Hepatic stellate cell (primary cell): Measurements from ENCODE around the gene OSBPL9.
A peak's percentile ranks its signal among the peaks of the same experiment; 100 is the strongest.
"Not testable (repeated sequence)": the region's sequence is repeated elsewhere in the genome, so short reads cannot be mapped to it uniquely, and the experiment has no call there.

ENCODE experiments used
- DNase-seq: peaks from one replicate; pipeline ENCODE4 v3.0.0; 2011; ENCODE audit warnings: low spot score

The OSBPL9 gene

DNA sequence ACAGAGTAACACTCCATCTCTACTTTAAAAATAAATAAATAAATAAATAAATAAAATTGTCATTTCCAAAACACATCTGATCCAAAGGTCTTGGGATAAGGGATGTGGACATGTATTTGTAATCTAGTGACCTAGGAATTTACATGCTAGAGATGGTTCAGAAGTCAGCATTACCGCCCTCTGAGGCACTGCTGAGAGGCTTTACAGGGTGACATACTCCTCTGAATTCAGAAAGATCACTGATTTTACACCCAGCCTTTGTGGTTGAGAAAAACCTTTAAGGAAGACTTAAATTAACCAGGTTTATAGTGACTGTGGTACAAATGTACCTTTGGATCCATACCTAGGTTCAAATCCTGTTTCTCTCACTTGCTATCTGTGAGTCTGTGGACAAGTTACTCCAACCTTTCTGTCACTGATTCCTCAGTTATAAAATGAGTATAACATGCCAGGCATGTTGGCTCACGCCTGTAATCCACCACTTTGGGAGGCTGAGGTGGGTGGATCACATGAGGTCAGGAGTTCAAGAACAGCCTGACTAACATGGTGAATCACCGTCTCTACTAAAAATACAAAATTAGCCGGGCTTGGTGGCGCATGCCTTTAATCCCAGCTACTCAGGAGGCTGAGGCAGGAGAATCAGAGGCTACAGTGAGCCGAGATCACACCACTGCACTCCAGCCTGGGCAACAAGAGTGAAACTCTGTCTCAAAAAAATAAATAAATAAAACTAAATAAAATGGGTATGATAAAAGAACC is 20.1 kb downstream of the OSBPL9 start:
- no peak for DNase-seq

DNA sequence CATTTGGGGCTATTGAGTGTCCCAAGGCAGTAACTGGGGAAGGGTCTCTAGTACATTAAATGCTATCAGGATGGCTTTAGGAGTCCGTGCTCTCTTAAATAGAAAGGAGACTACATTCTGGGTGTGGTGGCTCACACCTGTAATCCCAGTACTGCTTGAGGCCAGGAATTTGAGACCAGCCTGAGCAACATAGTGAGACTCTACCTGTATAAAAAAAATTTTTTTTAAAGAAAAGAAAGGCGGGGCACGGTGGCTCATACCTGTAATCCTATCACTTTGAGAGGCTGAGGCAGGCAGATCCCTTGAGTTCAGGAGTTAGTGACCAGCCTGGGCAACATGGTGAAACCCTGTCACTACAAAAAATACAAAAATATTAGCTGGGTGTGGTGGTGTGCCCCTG is 21.5 kb downstream of the OSBPL9 start:
- DNase-seq = no peak

DNA sequence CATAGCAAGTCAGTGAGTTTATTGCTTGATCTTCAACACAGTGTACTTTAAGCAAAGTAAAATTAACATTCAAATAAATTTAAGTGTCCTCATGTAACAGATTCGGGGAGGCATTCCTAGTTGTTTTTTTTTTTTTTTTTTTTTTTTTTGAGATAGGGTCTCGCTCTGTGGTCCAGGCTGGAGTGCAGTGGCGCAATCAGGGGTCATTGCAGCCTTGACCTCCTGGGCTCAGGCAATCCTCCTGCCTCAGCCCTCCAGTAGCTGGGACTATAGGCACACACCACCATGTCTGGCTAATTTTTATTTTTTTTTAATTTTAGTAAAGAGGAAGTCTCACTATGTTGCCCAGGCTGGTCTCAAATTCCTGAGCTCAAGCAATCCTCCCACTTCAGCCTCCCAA is 22.8 kb downstream of the OSBPL9 start:
- DNase-seq = no peak

DNA sequence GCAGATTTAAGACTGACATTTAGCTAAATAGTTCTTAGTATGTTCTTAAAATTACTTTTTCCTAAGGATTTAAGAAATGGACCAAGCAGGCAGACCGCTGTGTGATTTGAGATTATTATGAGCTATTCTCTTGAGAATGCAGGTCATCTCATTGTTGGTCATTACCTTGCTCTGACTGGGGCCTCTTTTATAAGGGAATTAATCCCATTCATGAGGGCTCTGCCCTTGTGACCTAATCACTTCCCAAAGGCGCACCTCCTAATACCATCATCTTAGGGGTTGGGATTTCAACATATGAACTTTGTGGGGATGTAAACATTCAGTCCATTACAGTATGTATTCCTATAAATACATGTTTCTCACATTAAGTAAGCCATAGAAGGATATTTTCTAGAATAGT is 24.2 kb downstream of the OSBPL9 start:
- DNase-seq = no peak

DNA sequence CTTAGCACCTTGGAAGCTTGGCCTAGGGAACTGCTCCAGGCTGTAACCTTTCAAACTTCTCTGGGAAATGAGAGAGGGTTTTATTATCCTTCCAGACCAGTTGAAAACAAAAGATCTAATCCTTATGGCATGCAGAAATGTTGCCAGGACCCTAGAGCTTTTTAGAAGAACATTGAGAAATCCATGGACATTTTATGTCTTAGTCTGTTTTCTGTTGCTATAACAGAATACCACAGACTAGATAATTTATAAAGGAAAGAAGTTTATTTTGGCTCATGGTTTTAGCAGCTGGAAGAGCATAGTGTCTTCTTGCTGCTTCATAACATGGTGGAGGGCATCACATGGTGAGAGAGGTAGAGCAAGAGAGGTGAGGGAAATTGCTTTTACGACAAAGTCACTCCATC is 25.8 kb downstream of the OSBPL9 start:
- peak; percentile 35 for DNase-seq

DNA sequence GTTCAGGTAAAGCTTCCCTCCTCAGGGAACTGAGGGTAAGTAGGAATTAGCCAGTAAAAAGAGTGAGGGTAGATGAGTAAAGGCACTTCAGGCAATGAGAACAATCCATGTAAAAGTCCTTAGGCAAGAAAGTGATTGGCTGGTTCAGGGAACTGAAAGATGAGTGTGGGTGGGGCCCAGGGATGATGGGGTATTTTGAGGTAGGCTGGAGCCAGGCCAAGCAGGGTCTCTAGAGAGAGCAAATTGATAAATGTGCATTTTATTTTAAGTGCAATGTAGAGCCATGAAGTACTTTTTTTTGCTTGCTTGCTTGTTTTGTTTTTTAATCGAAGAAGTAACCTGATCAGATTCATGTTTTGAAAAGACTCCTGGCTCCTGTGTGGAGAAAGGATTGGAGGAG is 26.5 kb downstream of the OSBPL9 start:
- no peak for DNase-seq

DNA sequence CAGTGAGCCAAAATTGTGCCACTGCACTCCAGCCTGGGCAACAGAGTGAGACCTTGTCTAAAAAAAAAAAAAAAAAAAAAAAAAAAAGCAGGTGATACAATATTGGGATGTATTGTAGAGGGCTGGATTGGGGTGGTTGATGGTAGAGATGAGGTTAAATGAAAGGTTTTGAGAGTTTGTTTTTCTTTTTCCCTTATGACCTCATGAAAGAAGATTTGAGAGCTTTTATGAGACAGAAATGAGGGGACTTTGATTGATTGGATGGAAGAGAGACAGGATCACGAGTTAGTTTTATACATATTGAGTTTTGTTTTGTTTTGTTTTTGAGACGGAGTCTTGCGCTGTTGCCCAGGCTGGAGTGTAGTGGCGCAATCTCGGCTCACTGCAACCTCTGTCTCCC is 27.1 kb downstream of the OSBPL9 start:
- no peak for DNase-seq

DNA sequence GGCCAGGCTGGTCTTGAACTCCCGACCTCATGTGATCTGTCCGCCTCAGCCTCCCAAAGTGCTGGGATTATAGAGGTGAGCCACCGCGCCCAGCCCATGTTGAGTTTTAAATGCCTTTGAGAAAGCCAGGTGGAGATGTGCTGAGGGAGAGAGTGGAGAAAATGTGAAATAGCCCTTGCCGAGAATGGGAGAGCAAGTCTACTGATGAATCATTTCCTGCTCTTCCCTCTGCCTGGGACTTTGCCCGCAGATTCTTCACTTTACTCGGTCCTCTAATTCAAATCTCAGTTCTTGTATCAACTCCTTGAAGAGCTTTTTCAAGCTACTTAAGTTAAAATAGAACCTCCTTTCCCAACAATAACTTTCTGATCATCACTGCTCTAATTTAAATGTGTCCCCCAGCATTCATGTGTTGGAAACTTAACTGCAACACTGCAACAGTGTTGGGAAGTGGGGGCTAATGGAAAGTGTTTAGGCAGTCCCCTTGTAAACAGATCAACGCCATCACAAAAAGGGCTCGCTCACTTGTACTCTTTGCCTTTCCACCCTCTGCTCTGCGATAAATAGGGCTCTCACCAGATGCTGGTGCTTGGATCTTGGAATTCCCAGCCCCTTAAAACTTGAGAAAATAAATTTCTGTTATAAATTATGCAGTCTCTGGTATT is 27.8 kb downstream of the OSBPL9 start:
- DNase-seq = peak; percentile 34

DNA sequence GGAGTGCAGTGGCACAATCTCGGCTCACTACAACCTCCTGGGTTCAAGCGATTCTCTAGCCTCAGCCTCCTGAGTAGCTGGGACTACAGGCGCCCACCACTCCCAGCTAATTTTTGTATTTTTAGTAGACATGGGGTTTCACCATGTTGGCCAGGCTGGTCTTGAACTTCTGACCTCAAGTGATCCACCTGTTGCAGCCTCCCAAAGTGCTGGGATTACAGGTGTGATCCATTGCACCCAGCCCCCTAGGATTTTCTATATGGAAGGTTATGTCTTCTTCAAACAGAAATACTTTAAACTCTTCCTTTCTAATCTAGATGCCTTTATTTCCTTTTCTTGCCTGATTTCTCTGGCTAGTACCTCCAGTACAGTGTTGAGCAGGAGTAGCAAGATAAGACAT is 29.7 kb downstream of the OSBPL9 start:
- not testable (repeated sequence) for DNase-seq

DNA sequence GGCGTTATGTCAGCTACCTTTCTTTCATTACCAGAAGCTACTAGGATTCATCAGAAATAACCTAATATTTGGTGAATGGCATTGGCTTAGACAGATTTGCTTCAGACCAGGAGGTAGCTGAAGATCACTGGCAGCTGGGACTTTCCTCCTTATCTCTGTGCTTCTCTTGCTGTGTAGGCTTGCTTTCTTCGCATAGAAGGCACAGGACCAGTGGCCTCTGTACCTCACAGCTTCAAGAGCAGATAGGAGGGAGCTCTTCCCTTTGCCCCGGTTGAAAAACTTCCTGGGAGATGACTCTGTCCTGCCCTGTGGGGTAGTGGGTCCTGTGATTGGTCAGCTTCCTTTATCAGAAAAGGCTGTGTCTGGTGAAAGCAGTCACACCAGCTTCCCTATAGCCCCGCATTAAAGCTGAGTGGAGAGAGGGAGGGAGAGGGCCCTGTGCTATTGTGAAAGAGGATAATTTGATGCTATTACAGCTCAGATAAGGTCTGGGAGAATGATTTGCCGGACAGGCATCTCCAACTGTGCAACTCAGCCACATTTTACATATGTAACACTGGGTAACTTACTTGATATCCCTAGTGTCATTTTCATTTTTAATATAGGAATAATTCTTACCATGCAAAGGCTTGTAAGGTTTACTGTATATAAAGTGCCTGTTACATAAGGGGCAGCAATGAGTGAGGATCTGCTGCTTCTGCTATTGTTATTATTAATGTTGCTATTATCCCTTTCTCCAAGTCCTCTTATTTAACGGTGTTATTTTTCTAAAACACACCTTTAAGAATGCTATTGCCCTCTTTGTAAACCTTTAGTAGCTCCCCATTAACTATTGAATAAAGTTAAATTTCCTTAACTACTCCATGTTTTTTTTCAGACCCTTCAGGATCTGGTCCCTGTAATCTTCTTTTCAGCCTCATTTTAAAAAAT is 31.6 kb downstream of the OSBPL9 start:
- peak; percentile 50 for DNase-seq

DNA sequence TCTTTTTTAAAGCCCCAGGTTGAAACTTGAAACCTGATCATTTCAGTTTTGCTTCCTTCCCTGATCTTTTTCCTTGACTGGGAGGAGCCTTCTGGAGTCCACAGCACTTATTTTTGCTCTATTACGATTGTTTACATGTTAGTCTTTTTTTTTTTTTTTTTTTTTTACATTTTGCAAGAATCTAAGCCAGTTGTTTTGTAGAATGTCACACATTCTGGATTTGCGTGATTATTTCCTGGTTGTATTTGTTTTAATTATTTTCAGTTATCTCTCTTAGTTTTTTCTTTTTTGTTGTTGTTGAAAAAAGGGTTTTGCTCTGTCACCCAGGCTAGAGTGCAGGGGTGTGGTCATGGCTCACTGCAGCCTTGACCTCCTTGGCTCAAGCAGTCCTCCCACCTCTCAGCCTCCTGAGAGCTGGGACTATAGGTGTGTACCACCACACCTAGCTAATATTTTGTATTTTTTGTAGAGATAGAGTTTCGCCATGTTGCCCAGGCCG is 32.8 kb downstream of the OSBPL9 start:
- no peak for DNase-seq

DNA sequence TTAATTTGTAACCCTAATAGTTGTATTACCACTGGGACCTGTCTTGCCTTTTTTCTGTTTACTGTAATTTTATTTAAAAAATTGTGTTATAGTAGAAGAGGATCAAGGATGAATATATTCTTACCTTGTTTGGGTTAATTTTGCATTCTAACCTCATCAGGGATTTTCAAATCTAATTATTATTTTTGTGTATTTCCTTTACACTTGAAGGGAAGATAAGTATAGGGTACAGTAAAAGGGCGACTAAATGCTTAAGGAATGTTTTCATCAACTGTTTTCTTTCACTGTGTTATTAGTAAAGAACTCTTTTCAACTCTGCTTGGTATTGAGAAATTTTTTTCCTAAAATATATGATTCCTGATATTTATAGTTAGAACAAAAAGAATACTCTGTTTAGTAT is 33.3 kb downstream of the OSBPL9 start:
- no peak for DNase-seq

DNA sequence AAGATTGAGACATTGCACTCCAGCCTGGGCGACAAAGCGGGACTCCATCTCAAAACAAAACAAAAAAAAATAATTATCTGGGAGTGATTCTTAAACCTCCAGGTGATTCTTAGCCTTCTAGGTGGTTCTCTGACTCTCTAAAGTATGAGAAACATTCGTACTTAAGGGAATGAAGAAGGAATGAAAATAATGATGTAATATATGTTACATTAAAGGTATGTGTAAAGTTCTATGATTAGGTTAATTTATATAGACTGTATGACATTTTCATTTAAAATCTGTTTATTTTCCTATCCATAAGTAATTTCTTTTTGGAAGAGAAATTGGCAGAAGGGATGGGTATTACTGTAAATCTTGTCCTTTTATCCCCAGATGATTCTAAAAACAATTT is 34.7 kb downstream of the OSBPL9 start:
- DNase-seq = no peak

DNA sequence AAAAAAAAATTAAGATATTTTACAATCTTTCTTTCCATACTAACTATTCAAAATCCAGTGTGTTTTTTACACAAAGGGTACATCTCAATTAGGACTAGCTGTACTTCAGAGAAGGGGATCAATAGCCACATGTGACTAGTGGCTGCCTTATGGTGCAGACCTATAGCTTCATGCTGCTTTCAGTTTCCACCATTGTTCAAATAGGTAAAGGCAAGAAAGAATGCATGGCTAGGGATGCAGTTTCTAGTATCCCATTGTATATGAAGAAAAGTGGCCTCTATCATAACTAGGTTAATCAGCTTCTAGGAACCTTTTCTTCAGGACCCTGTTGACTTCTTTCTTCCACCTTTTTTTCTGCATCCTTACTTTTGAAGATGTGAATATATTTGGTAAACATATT is 35.7 kb downstream of the OSBPL9 start:
- no peak for DNase-seq

DNA sequence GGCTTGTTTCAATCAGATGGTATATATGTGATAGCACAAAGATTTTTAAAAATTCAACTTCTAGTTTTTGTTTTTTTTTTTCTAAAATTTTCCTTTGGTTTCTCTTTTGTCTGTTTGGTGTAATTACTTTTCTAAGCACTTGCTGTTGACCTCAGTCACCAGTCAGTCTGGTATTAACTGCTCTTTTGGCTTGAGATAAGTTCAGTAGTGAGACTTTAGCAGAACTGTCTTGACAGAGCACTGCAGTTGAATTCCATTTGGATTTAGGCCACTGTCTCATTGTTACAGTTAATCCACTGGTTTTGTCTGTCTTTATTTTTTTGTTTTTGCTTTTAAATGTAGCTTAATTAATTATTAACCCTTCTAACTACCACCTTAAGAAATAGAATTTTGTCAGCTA is 36.2 kb downstream of the OSBPL9 start:
- DNase-seq = no peak

DNA sequence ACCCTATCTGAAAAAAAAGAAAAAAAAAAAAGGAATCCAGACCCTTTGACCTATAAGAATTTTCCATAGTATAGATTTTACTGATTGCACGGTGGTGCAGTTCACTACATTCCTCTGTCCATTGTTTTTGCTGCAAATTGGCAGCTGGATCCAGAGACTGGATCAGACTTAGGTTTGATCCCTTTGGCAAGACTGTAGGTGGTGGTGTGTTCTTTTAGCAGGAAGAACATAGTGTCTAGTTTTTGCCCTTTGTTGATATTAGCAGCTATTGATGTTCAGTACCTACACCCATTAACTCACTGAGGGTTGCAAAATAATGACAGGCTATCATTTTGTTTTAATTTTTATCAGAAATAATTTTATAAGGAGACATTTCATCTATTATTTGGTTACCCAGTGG is 37.1 kb downstream of the OSBPL9 start:
- no peak for DNase-seq

DNA sequence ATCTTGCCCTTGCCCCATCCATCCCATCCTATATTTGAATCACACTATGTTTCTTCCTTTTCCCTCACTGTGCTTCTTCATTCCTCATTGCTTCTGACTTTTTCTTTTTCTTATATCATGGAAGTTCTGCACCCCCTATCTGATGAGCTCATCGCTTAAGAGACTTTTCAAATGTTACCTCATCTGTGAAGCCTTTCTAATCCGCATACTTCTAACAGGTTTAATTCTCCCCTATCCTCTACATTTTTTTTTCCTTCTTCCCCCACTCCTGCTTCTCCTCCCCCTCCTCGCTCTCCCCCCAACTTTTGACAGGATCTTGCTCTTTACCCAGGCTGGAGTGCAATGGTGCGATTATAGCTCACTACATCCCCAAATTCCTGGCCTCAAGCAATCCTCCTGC is 39.5 kb downstream of the OSBPL9 start:
- no peak for DNase-seq

DNA sequence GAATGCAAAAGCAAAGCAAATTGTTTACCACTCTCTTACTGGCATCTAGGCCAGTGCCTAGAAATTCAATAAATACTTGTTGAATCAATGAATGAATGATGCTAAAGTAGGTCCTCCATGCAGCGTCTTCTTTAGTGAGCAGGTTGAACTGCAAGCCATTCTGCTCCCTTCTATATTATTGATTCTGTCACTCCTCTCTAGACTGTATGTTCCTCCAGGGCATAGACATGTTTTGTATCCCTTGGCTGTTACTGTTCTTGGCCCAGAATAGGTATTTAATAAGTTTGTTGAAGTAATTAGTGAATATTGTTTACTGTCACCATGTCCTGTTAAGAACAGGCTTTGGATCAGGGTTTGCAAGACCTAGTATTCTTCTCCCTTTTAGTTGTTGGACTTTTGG is 43.7 kb downstream of the OSBPL9 start:
- no peak for DNase-seq

DNA sequence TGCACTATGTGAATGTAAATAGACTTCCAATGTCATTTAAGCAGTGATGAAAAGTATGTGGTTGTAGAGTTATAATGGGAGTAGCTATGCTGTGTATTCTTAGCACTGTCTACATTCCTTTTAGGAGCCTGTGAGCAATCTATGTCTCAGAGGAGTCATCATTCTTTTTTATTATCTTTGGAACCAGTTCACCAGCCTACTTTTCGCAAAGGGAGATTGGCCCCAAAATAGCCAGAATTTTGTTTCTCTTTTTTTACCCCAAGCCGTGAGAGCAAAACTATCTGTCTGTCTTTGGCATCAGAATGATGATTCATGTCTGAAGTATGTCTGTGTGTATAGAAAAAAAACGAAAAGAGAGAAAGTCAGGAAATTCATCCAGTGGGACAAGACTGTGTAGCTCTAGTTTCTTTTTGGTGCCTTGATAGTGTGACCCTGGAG is 44.2 kb downstream of the OSBPL9 start:
- peak; percentile 54 for DNase-seq

DNA sequence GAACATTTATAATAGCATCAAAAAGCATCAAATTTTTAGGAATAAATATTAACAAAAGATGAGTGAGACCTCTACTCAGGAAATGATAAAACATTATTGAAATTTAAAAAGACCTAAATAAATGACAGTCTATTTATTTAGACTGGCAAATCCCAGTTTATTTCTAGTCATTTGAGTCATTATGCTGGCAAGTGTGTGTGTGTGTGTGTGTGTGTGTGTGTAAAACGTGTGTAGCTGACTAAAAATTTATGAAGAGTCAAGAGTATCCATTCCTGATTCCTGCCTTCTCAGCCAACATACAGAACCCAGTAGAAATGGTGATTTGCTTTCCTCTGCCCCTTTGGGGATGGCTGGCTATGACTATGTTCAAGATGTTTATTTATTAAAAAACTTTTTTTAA is 46.2 kb downstream of the OSBPL9 start:
- DNase-seq = no peak

DNA sequence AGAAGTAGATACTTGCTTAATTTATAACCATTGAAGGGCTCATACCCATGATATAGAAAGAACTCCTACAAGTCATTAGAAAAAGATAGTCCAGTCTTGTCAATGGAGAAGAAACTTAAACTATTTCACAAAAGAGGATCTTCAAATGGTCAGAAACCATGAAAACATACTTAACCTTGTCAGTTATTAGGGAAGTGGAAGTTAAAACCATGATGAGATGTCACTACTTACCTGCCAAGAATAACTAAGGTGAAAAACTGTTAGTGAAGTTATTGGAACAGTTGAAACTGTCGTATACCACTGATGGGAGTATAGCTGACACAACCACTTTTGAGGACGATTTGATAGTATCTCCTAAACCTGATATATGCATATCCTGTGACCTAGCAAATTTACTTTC is 46.8 kb downstream of the OSBPL9 start:
- no peak for DNase-seq

DNA sequence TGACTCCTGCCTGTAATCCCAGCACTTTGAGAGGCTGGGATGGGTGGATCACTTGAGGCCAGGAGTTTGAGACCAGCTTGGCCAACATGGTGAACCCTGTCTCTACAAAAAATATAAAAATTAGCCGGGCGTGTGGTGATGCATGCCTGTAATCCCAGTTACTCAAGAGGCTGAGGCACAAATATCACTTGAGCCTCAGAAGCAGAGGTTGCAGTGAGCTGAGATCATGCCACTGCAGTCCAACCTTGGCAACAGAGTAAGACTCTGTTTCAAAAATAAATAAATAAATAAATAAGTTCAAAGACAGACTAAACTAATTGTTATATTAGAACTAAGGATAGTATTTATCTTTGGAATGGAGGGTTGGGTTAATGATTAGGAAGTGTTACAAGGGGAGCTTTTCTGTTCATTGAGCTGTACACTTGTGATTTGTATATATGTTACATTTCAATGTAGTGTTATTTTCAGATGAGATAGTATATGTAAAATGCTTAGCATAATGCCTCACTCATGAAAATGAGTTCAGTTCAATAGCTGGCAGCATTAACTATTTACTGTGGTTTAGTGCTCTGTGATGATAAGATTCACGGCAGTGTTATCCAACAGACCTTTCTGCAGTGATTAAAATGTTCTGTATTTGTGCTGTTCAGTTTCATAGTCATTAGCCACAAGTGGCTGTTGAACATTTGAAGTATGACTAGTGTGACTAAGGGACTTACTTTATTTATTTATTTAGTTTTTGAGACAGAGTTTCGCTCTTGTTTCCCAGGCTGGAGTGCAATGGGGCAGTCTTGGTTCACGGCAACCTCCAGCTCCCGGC is 47.7 kb downstream of the OSBPL9 start:
- no peak for DNase-seq
